Thoracic aorta (tissue), 2 donors: ENCODE results near the gene CAB39L. TPM values are rescaled to one million over a fixed set of nuclear protein-coding genes. Genes with fewer than 3 reads are reported as not detected.
A peak's percentile ranks its signal among the peaks of the same experiment; 100 is the strongest.
"Not testable (repeated sequence)": the region's sequence is repeated elsewhere in the genome, so short reads cannot be mapped to it uniquely, and the experiment has no call there.

Experiments used
- ATAC-seq: fragments of 150-250 bp; one replicate; pipeline ENCODE4 v1.8.0; 2017; ENCODE audit warnings: low read depth; ENCODE audit not compliant: insufficient number of reproducible peaks, low FRiP score
- DNase-seq: peaks from one replicate; pipeline ENCODE4 v3.0.0-alpha.2; 2020; ENCODE audit warnings: low spot score
- H3K27ac ChIP-seq, 2 donors: fragments of 200-600 bp; sonication (generic); 1 replicate in 1 of 2; 2 replicates in 1 of 2; pipeline ENCODE4 v1.5.1; 2016; ENCODE audit warnings: mild to moderate bottlenecking in 2 of 2, moderate library complexity in 2 of 2
- H3K27me3 ChIP-seq: fragments of 200-600 bp; sonication (generic); replicated peaks from 2 replicates; pipeline ENCODE4 v1.6.0; 2016; ENCODE audit warnings: mild to moderate bottlenecking; ENCODE audit not compliant: insufficient read depth
- H3K36me3 ChIP-seq: fragments of 200-600 bp; sonication (generic); one replicate; pipeline ENCODE4 v1.5.1; 2016
- H3K4me1 ChIP-seq, 2 donors: fragments of 200-600 bp; sonication (generic); 1 replicate in 1 of 2; 2 replicates in 1 of 2; pipeline versions ENCODE4 v1.5.1 to v1.6.0; 2016; ENCODE audit warnings: low read depth in 2 of 2, mild to moderate bottlenecking in 1 of 2; ENCODE audit not compliant: control insufficient read depth in 1 of 2
- H3K4me3 ChIP-seq: fragments of 200-600 bp; sonication (generic); 2 replicates; pipeline ENCODE4 v1.5.1; 2016; ENCODE audit warnings: mild to moderate bottlenecking
- H3K9me3 ChIP-seq: fragments of 200-600 bp; sonication (generic); 2 replicates; pipeline ENCODE4 v1.5.1; 2016
- total RNA-seq, 2 donors: library from RNA; depleted of rRNA; stranded (reverse); fragments of >200 nt; gene quantifications; one replicate each; pipeline versions ENCODE4 v1.1.0 to v1.2.3, GENCODE V29; 2016
- TF ChIP-seq, protein P1 (sequence below): fragments of 200-600 bp; sonication (generic); IDR thresholded peaks from one replicate; pipeline ENCODE4 v1.5.1; 2019; ENCODE audit warnings: antibody characterized with exemption

Gene CAB39L
- total RNA-seq, 2 donors from 2014 or later, result 38.7 to 46.7 TPM

DNA sequence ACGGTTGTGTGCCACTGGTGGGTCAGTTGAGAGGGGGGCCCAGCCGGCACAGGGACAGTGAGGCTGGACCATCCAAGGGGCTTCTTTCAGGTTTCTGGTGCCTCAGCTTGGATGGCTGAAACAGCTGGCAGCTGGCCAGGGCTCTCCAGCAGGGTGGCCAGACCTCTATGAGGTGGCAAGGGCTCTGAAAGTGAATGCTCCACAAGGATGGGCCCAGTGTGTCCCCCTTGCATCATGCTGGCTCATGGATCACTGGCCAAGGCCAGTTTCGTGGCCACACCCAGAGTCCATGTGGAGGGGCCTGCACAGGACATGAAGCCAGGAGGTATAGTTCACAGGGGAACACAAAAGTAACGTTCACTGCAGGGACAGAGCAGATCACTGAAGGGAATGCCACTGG is 146.5 kb downstream of the CAB39L start:
- no peak for DNase-seq
- no peaks in the 10 kb centered on the region for H3K27me3 ChIP-seq
- H3K27ac ChIP-seq, result no peak overlapping the region
- no peaks in the 10 kb centered on the region for H3K36me3 ChIP-seq
- H3K4me1 ChIP-seq, result peaks cover 4 to 11% of the 10 kb centered on the region in 2 donors
- TF ChIP-seq, protein P1, sequence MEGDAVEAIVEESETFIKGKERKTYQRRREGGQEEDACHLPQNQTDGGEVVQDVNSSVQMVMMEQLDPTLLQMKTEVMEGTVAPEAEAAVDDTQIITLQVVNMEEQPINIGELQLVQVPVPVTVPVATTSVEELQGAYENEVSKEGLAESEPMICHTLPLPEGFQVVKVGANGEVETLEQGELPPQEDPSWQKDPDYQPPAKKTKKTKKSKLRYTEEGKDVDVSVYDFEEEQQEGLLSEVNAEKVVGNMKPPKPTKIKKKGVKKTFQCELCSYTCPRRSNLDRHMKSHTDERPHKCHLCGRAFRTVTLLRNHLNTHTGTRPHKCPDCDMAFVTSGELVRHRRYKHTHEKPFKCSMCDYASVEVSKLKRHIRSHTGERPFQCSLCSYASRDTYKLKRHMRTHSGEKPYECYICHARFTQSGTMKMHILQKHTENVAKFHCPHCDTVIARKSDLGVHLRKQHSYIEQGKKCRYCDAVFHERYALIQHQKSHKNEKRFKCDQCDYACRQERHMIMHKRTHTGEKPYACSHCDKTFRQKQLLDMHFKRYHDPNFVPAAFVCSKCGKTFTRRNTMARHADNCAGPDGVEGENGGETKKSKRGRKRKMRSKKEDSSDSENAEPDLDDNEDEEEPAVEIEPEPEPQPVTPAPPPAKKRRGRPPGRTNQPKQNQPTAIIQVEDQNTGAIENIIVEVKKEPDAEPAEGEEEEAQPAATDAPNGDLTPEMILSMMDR, result no peak
- no peak for ATAC-seq
- no peak overlapping the region for H3K4me3 ChIP-seq
- H3K9me3 ChIP-seq, result no peaks in the 10 kb centered on the region

DNA sequence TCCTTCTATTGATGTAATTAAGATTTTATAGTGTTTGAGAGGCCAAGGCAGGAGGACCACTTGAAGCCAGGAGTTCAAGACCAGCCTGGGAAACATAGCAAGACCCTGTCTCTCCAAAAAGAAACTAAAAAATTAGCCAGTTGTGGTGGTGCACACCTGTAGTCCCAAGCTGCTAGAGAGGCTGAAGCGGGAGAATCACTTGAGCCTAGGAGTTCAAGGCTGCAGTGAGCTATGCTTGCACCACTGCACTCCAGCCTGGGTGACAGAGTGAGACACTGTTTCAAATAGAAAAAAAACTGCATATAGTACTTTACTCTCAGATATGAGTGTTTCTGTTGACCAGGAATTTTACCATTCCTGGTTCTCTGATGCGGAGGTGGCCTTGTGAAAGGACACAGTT is 147.2 kb downstream of the CAB39L start:
- H3K27ac ChIP-seq, result no peak overlapping the region
- TF ChIP-seq, protein P1, result no peak
- DNase-seq (no peak), ATAC-seq (no peak)
- H3K36me3 ChIP-seq, result no peaks in the 10 kb centered on the region
- H3K4me1 ChIP-seq, result peaks cover 3 to 13% of the 10 kb centered on the region in 2 donors
- H3K9me3 ChIP-seq, result no peaks in the 10 kb centered on the region
- H3K4me3 ChIP-seq, result no peak overlapping the region
- H3K27me3 ChIP-seq, result no peaks in the 10 kb centered on the region

DNA sequence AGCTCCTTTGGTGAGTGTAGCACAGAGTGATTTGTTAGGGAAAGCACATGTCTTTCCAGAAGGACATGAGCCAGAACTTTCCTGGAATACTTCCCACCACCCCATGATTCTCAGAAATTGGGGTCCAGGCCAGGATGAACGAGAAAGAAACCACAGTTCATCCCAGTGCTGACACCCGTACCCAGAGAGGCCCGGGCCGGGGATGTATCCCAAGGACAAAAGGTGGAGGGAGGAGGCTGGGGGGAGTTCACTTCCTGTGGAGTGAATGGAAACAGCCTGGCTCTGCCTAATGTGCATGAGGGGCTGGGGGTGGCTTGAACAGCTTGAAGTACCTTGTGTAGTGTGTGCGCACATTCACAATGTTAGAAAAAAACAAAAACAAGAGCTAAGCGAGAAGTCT is 148.6 kb downstream of the CAB39L start:
- Histone ChIP-seq H3K4me3 (no peak overlapping the region), H3K4me1 (peaks cover 0 to 13% of the 10 kb centered on the region in 2 donors), H3K9me3 (no peaks in the 10 kb centered on the region), H3K27me3 (no peaks in the 10 kb centered on the region), H3K27ac (no peak overlapping the region), H3K36me3 (no peaks in the 10 kb centered on the region)
- no peak for ATAC-seq
- TF ChIP-seq, protein P1, result no peak
- DNase-seq, result no peak

DNA sequence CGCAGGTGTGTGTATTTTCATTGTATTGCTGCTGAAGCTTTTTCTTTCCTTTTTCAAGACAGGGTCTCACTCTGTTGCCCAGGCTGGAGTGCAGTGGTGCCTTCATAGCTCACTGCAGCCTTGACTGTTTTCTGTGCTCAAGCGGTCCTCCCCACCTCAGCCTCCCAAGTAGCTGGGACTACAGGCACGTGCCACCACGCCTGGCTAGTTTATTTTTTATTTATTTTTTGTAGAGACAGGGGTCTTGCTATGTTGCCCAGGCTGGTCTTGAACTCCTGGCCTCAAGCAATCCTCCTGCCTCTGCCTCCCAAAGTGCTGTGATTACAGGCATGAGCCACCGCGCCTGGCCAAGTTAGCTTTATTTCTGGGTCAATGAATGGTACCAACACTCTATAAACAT is 149.1 kb downstream of the CAB39L start:
- not testable (repeated sequence) for H3K36me3 ChIP-seq, H3K4me3 ChIP-seq, H3K27me3 ChIP-seq, H3K27ac ChIP-seq, ATAC-seq, DNase-seq, H3K9me3 ChIP-seq
- peaks cover 0 to 13% of the 10 kb centered on the region in 2 donors for H3K4me1 ChIP-seq

DNA sequence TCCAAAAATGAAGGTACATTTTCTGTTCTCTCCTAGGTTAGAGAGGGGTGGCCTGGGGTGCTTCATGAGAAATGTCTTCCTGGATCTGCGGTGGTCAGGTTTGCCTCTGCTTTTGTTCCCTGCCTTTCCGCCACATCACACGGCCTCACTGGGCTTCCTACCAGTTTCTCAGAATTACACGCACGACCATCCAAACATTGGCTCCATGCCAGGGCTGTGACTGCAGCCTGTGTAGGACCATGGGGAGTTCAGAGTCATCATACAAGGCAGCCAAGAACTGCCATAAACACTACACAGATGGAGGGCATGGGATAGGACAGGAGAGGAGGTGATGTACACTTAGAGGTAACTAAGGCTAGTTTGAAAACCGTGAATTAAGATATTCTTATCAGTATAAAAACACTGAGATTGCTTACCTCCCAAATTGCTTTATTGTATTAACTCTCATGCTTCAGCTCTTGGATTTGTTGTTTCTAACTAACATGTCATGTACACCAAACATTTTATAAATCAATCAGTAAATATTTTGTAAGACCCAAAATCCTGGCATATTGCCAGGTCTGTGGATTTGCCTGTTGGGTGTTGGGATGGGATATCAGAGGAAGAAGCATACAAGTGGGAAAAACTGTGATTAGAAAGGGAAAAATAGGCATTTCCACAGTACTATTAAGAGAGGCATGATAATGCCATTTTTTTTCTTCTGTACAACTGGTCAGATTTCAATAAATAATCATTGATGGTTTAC is 150.9 kb downstream of the CAB39L start:
- H3K27ac ChIP-seq, result peak overlapping the region in 1 of 2 donors; percentile 12
- DNase-seq (peak; percentile 82), ATAC-seq (no peak)

More for the DNA sequence above, 150.9 kb downstream of the CAB39L start:
- no peak overlapping the region for H3K4me3 ChIP-seq
- TF ChIP-seq, protein P1, result no peak
- H3K9me3 ChIP-seq, result no peaks in the 10 kb centered on the region
- no peaks in the 10 kb centered on the region for H3K36me3 ChIP-seq
- peaks cover 0 to 13% of the 10 kb centered on the region in 2 donors for H3K4me1 ChIP-seq
- H3K27me3 ChIP-seq, result no peaks in the 10 kb centered on the region
